ENCODE data around the gene FAM163B. TPM values are rescaled to one million over a fixed set of nuclear protein-coding genes. Genes with fewer than 3 reads are reported as not detected.

FAM163B gene
- total RNA-seq, 4 donors from 2014 or later, result not detected

DNA sequence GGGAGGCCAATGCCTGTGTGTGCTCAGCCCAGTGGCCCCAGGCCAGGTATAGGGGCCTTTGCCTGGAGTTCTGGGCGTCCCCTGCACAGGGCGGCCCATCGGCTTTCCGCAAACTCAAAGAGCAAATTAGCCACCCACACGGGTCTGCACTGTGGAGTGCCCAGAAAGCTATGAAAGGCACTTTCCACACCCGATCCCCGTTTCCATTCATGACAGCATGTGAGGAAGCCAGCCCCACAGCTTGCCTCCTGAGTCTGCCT lies 32.1 kb upstream of the FAM163B start:
- H3K27me3 ChIP-seq, result no peaks in the 10 kb centered on the region
- no peak overlapping the region for H3K27ac ChIP-seq
- no peaks in the 10 kb centered on the region for H3K4me1 ChIP-seq
- no peaks in the 10 kb centered on the region for H3K9me3 ChIP-seq
- DNase-seq, result no peak
- TF ChIP-seq, protein P1, sequence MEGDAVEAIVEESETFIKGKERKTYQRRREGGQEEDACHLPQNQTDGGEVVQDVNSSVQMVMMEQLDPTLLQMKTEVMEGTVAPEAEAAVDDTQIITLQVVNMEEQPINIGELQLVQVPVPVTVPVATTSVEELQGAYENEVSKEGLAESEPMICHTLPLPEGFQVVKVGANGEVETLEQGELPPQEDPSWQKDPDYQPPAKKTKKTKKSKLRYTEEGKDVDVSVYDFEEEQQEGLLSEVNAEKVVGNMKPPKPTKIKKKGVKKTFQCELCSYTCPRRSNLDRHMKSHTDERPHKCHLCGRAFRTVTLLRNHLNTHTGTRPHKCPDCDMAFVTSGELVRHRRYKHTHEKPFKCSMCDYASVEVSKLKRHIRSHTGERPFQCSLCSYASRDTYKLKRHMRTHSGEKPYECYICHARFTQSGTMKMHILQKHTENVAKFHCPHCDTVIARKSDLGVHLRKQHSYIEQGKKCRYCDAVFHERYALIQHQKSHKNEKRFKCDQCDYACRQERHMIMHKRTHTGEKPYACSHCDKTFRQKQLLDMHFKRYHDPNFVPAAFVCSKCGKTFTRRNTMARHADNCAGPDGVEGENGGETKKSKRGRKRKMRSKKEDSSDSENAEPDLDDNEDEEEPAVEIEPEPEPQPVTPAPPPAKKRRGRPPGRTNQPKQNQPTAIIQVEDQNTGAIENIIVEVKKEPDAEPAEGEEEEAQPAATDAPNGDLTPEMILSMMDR (IDR thresholded peaks at IDR 0.05), result no peak
- TF ChIP-seq POLR2A (IDR thresholded peaks at IDR 0.05), result no peak
- no peaks in the 10 kb centered on the region for H3K36me3 ChIP-seq
- no peak overlapping the region for H3K4me3 ChIP-seq

DNA sequence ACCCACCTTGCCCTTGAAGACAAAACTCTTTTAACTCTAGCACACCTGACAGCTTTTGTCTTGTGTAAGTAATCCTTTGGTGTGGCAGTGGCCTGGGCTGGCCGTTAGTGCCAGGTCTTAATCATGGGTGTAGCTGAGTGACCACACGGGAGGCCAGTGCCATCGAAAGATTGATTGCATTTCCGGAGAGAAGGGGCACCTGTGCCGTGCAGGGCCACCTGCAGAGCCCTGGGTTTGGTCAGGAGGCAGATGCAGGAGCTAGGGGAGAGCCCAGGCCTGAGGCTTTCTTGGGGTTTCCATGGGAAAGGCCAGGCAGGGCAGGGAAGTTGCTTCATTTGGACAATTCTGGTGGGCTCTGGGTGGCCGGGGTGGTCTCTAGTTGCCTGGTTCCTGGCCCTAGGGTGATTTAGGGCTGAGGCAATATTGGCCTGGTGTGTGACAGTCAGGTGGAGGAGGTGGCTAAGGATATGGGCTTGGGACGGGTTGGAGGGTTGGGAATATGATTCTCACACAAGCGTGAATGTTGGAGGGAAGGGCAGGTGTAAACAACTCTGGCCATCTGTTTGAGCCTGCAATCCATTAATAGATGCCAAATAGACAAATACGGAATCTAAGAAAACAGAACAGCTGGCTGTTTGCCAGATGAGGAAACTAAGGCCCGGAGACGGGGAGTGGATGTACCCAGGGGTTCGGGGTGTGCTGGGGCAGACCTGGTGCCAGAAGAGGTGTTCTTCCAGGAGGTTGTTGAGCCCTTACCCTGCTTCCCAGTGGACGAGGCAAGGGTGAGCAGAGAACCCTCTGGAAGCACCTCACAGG lies 31.6 kb upstream of the FAM163B start:
- H3K9me3 ChIP-seq, result no peaks in the 10 kb centered on the region
- DNase-seq, result no peak
- H3K36me3 ChIP-seq, result no peaks in the 10 kb centered on the region
- no peaks in the 10 kb centered on the region for H3K4me1 ChIP-seq
- H3K27me3 ChIP-seq, result no peaks in the 10 kb centered on the region
- H3K4me3 ChIP-seq, result no peak overlapping the region
- TF ChIP-seq, protein P1 (IDR thresholded peaks at IDR 0.05), result no peak
- no peak for TF ChIP-seq POLR2A (IDR thresholded peaks at IDR 0.05)
- H3K27ac ChIP-seq, result no peak overlapping the region

DNA sequence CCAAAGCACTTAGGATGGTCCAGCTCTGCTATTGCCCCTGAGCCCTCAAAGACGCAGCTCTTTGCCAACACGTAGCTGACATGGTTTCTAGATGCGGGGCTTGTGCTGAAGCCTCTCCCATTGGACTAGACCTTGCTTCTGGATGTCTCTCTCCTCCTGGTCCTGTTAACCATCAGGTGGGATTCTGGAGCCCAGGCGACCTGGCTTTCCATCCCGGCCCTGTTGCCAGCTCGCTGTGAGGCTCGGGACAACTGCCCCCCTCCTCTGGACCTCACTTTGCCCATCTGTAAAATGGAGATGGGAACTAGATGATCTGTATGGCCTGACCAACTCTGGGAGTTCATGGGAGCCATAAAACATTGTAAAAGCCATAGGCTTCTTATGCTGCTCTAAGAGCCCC lies 31.0 kb upstream of the FAM163B start:
- Histone ChIP-seq H3K9me3 (no peaks in the 10 kb centered on the region), H3K36me3 (no peaks in the 10 kb centered on the region), H3K27me3 (no peaks in the 10 kb centered on the region), H3K4me3 (no peak overlapping the region), H3K4me1 (no peaks in the 10 kb centered on the region), H3K27ac (no peak overlapping the region)
- no peak for TF ChIP-seq POLR2A (IDR thresholded peaks at IDR 0.05)
- TF ChIP-seq, protein P1 (IDR thresholded peaks at IDR 0.05), result no peak
- no peak for DNase-seq

DNA sequence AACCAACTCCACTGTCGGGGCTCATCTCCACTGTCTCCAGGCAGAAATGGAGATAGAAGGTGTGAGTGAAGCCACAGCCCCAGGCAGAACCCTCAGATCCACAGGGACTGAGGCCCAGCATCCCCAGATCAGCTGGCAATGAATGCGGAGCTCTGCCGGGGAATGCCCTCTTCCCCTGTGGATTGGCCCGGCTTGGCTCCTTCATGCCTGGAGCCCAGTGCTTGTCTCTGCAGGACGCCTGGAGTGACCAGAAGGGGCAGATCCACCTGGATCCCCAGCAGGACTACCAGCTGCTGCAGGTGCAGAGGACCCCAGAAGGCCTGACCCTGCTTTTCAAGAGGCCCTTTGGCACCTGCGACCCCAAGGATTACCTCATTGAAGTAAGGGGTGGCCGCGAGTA lies 30.4 kb upstream of the FAM163B start:
- Histone ChIP-seq H3K27ac (no peak overlapping the region), H3K4me3 (no peak overlapping the region), H3K27me3 (no peaks in the 10 kb centered on the region), H3K36me3 (no peaks in the 10 kb centered on the region), H3K4me1 (no peaks in the 10 kb centered on the region), H3K9me3 (no peaks in the 10 kb centered on the region)
- no peak for TF ChIP-seq POLR2A (IDR thresholded peaks at IDR 0.05)
- TF ChIP-seq, protein P1 (IDR thresholded peaks at IDR 0.05), result no peak
- DNase-seq, result no peak

DNA sequence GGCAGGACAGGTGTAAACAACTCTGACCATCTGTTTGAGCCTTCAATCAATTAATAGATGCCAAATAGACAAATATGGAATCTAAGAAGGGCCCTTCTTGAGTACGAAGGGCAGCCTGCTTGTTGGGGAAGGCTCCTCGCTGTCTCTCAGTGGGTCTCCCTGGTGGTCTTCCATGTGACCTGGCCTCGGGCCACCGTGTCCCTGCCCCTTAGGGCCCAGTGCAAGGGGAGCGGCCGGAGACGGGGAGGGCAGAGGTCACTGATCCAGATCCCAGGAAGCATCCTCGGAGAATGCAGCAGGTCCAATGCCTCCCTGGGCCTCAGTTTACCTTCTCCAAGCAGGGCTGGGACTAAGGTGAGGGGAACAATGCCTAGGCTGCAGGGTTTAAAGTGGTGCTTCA lies 29.5 kb upstream of the FAM163B start:
- no peaks in the 10 kb centered on the region for H3K4me1 ChIP-seq
- no peak for TF ChIP-seq POLR2A (IDR thresholded peaks at IDR 0.05)
- TF ChIP-seq, protein P1 (IDR thresholded peaks at IDR 0.05), result no peak
- no peak overlapping the region for H3K4me3 ChIP-seq
- H3K36me3 ChIP-seq, result no peaks in the 10 kb centered on the region
- H3K27ac ChIP-seq, result no peak overlapping the region
- H3K27me3 ChIP-seq, result no peaks in the 10 kb centered on the region
- no peaks in the 10 kb centered on the region for H3K9me3 ChIP-seq
- no peak for DNase-seq

DNA sequence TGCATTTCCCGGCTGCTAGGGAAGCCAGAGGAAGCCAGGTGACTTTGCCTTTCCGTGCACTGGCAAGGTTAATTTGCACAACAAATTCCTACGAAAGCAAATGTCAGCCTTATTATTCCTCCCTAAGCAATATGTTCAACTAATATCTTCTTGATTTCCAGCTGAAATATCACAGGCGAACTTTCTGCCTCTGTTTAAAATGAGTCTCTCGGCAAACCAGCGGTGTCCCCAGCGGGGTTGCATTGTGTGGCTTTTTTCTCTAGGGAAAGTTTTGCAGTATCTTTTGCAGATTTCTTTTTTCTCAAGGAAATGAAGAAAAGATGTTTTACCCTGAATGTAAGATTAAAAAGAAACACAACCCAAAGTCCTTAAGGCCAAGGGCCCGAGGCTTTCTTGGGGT lies 28.9 kb upstream of the FAM163B start:
- TF ChIP-seq, protein P1 (IDR thresholded peaks at IDR 0.05), result no peak
- TF ChIP-seq POLR2A (IDR thresholded peaks at IDR 0.05), result no peak
- Histone ChIP-seq H3K4me1 (no peaks in the 10 kb centered on the region), H3K4me3 (no peak overlapping the region), H3K27ac (no peak overlapping the region), H3K9me3 (no peaks in the 10 kb centered on the region), H3K36me3 (no peaks in the 10 kb centered on the region), H3K27me3 (no peaks in the 10 kb centered on the region)
- DNase-seq, result no peak
